PFSK-1 (cell line): ENCODE results near the gene ZFP36L1.

Experiments used
- FOXP2 ChIP-seq: optimal IDR thresholded peaks from 2 replicates; pipeline ENCODE3; 2011; ENCODE audit warnings: borderline replicate concordance, control low read depth, inconsistent platforms; ENCODE audit not compliant: insufficient read depth; ENCODE audit errors: extremely low read length, extremely low read depth
- POLR2AphosphoS5 ChIP-seq: IDR thresholded peaks from 2 replicates; pipeline ENCODE4 v1.6.1; 2012; ENCODE audit warnings: low read depth, mild to moderate bottlenecking, control low read depth, low read length, moderate library complexity
- SIN3A ChIP-seq: IDR thresholded peaks from 2 replicates; pipeline ENCODE4 v1.6.1; 2012; ENCODE audit warnings: mild to moderate bottlenecking, low read length, moderate library complexity, borderline replicate concordance; ENCODE audit not compliant: insufficient read depth
- TAF1 ChIP-seq: IDR thresholded peaks from 2 replicates; pipeline ENCODE4 v1.6.1; 2012; ENCODE audit warnings: low read length, control low read depth, borderline replicate concordance; ENCODE audit not compliant: insufficient read depth
- TF ChIP-seq, protein P1 (sequence below), 2 experiments: IDR thresholded peaks; 2 replicates each; pipeline versions ENCODE4 v1.6.1 to v1.8.0; 2011 to 2012; ENCODE audit warnings: low read depth in 2 of 2, low read length in 2 of 2, control low read depth in 1 of 2, inconsistent platforms in 1 of 2, mild to moderate bottlenecking in 1 of 2, moderate library complexity in 1 of 2; ENCODE audit not compliant: insufficient read depth in 1 of 2

DNA sequence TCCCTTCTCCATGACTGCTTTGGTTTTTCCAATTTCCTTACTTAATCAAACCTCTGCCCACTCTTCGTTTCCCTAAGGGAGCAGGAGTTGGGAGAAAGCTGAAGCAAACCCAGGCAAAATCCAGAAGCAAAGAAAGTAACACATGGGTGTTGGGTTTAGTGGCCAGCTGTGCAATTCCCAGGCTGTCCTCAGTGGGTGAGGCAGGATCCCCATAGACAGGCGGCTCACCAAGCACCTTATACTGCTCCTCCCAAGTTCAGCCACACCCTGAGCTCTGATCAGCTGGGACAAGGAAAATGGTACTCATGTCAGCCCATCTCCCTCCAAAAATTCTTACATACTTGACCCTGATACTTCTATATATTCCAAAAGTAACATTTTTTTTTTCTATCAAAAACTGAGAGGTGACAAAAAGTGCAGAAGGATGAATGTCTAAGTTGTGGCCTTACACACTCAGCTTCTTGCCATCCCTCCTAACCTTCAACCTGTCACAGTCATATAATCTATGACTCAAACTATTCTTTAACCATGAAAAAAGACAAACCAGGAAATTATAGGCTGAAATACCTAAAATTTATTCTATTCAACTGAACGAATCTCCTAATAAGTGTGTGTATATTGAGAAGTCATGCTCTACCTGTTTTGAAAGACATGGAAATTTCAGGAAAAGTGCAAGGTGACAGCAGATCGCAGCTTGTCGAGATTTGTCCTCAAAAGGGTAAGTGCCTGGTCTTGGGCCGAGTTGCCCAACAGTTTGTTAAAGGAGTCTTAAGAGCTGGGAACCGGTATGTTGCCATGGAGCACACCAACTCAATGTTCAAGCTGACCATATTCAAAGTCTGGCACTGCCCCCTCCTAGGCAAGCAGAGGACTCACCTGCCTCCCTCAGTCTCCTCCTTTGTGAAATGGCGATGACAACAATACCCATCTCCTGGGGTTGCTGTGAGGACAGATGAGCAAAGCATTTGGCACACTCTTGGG is 17.6 kb upstream of the ZFP36L1 start:
- TF ChIP-seq SIN3A (no peak), POLR2AphosphoS5 (no peak), TAF1 (no peak), FOXP2 (no peak)
- TF ChIP-seq, protein P1, sequence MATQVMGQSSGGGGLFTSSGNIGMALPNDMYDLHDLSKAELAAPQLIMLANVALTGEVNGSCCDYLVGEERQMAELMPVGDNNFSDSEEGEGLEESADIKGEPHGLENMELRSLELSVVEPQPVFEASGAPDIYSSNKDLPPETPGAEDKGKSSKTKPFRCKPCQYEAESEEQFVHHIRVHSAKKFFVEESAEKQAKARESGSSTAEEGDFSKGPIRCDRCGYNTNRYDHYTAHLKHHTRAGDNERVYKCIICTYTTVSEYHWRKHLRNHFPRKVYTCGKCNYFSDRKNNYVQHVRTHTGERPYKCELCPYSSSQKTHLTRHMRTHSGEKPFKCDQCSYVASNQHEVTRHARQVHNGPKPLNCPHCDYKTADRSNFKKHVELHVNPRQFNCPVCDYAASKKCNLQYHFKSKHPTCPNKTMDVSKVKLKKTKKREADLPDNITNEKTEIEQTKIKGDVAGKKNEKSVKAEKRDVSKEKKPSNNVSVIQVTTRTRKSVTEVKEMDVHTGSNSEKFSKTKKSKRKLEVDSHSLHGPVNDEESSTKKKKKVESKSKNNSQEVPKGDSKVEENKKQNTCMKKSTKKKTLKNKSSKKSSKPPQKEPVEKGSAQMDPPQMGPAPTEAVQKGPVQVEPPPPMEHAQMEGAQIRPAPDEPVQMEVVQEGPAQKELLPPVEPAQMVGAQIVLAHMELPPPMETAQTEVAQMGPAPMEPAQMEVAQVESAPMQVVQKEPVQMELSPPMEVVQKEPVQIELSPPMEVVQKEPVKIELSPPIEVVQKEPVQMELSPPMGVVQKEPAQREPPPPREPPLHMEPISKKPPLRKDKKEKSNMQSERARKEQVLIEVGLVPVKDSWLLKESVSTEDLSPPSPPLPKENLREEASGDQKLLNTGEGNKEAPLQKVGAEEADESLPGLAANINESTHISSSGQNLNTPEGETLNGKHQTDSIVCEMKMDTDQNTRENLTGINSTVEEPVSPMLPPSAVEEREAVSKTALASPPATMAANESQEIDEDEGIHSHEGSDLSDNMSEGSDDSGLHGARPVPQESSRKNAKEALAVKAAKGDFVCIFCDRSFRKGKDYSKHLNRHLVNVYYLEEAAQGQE (IDR thresholded peaks at IDR 0.05; ENCODE audit: insufficient read depth in 1 of 2, low read depth in 2 of 2, low read length in 2 of 2): no peak
